ENCODE results near the gene CTCF.

CTCF gene

DNA sequence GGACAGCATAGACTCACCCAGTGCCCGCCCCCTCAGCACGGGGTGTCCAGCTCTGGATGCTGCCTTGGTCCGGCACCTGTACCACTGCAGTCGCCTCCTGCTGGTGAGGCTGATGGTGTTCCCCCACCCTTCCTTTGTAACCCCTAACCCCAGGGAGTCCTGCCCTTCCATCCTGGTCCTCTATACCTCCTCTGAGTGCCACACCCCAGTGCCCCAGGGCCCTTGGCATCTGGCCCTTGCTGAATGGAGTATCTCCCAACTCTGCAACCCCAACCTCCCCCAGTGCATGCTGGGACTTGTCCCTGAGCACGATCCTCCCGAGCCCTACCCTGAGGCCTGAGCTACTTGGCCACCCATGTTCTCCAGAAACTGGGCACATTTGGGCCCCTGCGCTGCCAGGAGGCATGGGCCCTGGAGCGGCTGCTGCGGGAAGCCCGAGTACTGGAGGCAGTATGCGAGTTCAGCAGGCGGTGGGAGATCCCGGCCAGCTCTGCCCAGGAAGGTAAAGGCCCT is 17.9 kb upstream of the CTCF start:
- H3K9ac ChIP-seq (ENCODE audit: low read length) = no peak overlapping the region
- H3K4me1 ChIP-seq (ENCODE audit: control insufficient read depth, insufficient read depth, low read length) = peaks cover 11% of the 10 kb centered on the region; the same call in 1 of the 2 replicates
- H3K4me3 ChIP-seq (ENCODE audit: low read depth, low read length) = no peak overlapping the region
- H3K9me3 ChIP-seq (ENCODE audit: control insufficient read depth, insufficient read depth, low read depth, low read length) = no peaks in the 10 kb centered on the region
- no peak overlapping the region for H3K27ac ChIP-seq (ENCODE audit: low read depth, low read length)
- peaks cover 79% of the 10 kb centered on the region for H3K36me3 ChIP-seq (ENCODE audit: control insufficient read depth, insufficient read depth, low read length)
- H3K27me3 ChIP-seq (ENCODE audit: control insufficient read depth, insufficient read depth, low read length) = peaks cover 10% of the 10 kb centered on the region

- H3K9me3 ChIP-seq (ENCODE audit: control insufficient read depth, insufficient read depth, low read depth, low read length) = no peaks in the 10 kb centered on the region
- H3K36me3 ChIP-seq (ENCODE audit: control insufficient read depth, insufficient read depth, low read length) = peaks cover 72% of the 10 kb centered on the region
- H3K27me3 ChIP-seq (ENCODE audit: control insufficient read depth, insufficient read depth, low read length) = peaks cover 3% of the 10 kb centered on the region; the same call in 1 of the 2 replicates
- no peak overlapping the region for H3K4me3 ChIP-seq (ENCODE audit: low read depth, low read length)
- H3K9ac ChIP-seq (ENCODE audit: low read length) = no peak overlapping the region
- H3K4me1 ChIP-seq (ENCODE audit: control insufficient read depth, insufficient read depth, low read length) = peaks cover 9% of the 10 kb centered on the region; the same call in 1 of the 2 replicates
- H3K27ac ChIP-seq (ENCODE audit: low read depth, low read length) = no peak overlapping the region
Measured at GRCh38 chr16:67544844-67545664, 17.3 kb upstream of the CTCF start.

DNA sequence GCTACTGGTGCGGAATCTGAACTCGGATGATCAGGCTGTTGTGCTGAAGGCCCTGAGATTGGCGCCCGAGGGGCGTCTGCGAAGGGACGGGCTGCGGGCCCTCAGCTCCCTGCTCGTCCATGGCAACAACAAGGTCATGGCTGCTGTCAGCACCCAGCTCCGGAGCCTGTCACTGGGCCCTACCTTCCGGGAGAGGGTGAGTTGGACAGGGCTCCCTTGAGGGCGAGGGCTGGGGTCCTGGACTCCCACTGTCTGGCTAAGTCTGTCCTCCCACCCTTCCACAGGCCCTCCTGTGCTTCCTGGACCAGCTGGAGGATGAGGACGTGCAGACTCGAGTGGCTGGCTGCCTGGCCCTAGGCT is 16.7 kb upstream of the CTCF start:
- H3K4me3 ChIP-seq (ENCODE audit: low read depth, low read length) = no peak overlapping the region
- H3K27me3 ChIP-seq (ENCODE audit: control insufficient read depth, insufficient read depth, low read length) = no peaks in the 10 kb centered on the region
- no peaks in the 10 kb centered on the region for H3K9me3 ChIP-seq (ENCODE audit: control insufficient read depth, insufficient read depth, low read depth, low read length)
- H3K9ac ChIP-seq (ENCODE audit: low read length) = no peak overlapping the region
- peaks cover 66% of the 10 kb centered on the region for H3K36me3 ChIP-seq (ENCODE audit: control insufficient read depth, insufficient read depth, low read length)
- H3K4me1 ChIP-seq (ENCODE audit: control insufficient read depth, insufficient read depth, low read length) = peaks cover 9% of the 10 kb centered on the region; the same call in 1 of the 2 replicates
- no peak overlapping the region for H3K27ac ChIP-seq (ENCODE audit: low read depth, low read length)

- Histone ChIP-seq H3K27ac (ENCODE audit: low read depth, low read length) (no peak overlapping the region), H3K4me1 (ENCODE audit: control insufficient read depth, insufficient read depth, low read length) (peaks cover 9% of the 10 kb centered on the region; the same call in 1 of the 2 replicates), H3K36me3 (ENCODE audit: control insufficient read depth, insufficient read depth, low read length) (peaks cover 64% of the 10 kb centered on the region), H3K4me3 (ENCODE audit: low read depth, low read length) (no peak overlapping the region), H3K27me3 (ENCODE audit: control insufficient read depth, insufficient read depth, low read length) (no peaks in the 10 kb centered on the region), H3K9me3 (ENCODE audit: control insufficient read depth, insufficient read depth, low read depth, low read length) (no peaks in the 10 kb centered on the region), H3K9ac (ENCODE audit: low read length) (no peak overlapping the region)
Measured at GRCh38 chr16:67546091-67546501, 16.2 kb upstream of the CTCF start.

DNA sequence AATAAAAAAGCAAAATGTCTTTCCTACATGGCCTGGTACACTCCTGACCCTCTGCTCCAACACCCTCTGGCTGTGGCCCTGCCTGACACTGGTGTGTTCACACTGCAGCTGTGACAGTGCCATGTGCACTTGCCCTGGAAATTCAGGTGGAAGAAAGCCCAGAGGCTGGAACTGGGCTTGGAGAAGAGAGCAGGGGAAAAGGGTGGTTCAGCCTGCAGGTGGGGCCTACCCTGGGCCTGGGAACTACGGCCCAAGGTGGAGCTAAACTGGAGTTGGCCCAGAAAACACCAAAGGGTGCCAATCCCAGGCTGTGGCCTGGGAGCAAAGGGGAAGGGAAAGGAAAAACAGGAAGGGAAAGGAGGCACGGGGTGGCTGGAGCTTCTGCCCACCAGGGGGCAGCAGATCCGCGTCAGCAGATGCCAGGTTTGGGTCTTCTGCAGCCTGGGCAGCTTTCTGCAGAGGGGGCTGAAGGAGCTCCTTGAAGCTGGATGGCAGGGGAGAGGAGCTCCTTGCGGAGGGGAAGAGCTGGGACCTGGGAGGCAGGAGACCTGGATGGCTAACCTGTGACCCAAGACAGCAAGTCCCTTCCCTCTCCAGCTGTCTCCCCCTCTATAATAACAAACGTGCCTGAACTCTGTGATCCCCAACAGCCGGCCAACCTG is 15.4 kb upstream of the CTCF start:
- H3K9ac ChIP-seq (ENCODE audit: low read length) = no peak overlapping the region

GRCh38 chr16:67547423-67548264 is 14.7 kb upstream of the CTCF start:
- Histone ChIP-seq H3K27me3 (ENCODE audit: control insufficient read depth, insufficient read depth, low read length) (no peaks in the 10 kb centered on the region), H3K9ac (ENCODE audit: low read length) (no peak overlapping the region), H3K4me1 (ENCODE audit: control insufficient read depth, insufficient read depth, low read length) (peaks cover 12% of the 10 kb centered on the region; the same call in 1 of the 2 replicates), H3K9me3 (ENCODE audit: control insufficient read depth, insufficient read depth, low read depth, low read length) (no peaks in the 10 kb centered on the region), H3K27ac (ENCODE audit: low read depth, low read length) (no peak overlapping the region), H3K36me3 (ENCODE audit: control insufficient read depth, insufficient read depth, low read length) (peaks cover 51% of the 10 kb centered on the region), H3K4me3 (ENCODE audit: low read depth, low read length) (no peak overlapping the region)

More for the DNA sequence above, 15.4 kb upstream of the CTCF start:
- Histone ChIP-seq H3K4me1 (ENCODE audit: control insufficient read depth, insufficient read depth, low read length) (peaks cover 9% of the 10 kb centered on the region; the same call in 1 of the 2 replicates), H3K9me3 (ENCODE audit: control insufficient read depth, insufficient read depth, low read depth, low read length) (no peaks in the 10 kb centered on the region), H3K27ac (ENCODE audit: low read depth, low read length) (no peak overlapping the region), H3K4me3 (ENCODE audit: low read depth, low read length) (no peak overlapping the region), H3K27me3 (ENCODE audit: control insufficient read depth, insufficient read depth, low read length) (no peaks in the 10 kb centered on the region), H3K36me3 (ENCODE audit: control insufficient read depth, insufficient read depth, low read length) (peaks cover 56% of the 10 kb centered on the region)

DNA sequence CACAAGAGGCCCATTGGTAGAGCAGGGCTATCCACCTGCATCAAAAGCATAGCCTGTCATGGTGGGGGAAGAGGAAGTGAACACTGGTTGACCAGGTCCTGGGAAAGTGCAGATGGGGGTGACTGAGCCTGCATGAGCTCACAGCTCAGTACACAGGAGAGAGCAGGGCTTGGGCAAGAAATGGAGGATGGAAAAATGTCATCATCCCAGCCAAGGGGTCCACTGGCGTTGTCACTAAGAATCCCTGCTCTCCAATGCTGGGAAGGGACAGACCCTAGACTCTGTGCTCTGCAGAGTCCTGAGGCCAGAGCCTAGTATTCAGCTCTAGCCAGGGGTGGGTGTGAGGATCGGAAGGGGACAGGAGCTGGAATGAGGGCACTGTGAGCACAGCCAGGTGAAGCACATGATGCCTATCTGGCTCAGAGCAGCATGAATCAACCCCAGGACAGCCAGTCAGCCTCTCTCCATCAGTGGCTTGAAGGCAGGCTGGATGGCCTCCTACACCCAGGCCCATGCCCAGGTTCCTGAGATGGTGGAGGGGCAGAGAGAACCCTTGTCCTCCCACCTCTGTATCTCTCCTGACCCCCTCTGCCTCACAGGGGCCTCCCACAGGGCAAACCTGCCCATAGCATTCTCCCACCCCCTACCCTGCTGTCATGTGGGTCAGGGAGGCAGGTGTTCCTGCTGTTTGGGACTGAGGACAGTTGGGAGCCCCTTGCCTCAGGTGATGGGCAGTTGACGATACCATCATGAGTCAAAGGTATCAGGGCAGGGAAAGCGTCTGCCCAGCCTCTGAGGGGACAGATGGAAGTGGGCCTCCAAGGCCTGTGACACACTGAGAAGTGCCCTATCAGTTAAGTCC is 13.8 kb upstream of the CTCF start:
- Histone ChIP-seq H3K27me3 (ENCODE audit: control insufficient read depth, insufficient read depth, low read length) (no peaks in the 10 kb centered on the region), H3K9ac (ENCODE audit: low read length) (no peak overlapping the region), H3K4me3 (ENCODE audit: low read depth, low read length) (no peak overlapping the region), H3K36me3 (ENCODE audit: control insufficient read depth, insufficient read depth, low read length) (peaks cover 45% of the 10 kb centered on the region), H3K9me3 (ENCODE audit: control insufficient read depth, insufficient read depth, low read depth, low read length) (no peaks in the 10 kb centered on the region), H3K4me1 (ENCODE audit: control insufficient read depth, insufficient read depth, low read length) (peaks cover 12% of the 10 kb centered on the region; the same call in 1 of the 2 replicates), H3K27ac (ENCODE audit: low read depth, low read length) (no peak overlapping the region)

- Histone ChIP-seq H3K27me3 (ENCODE audit: control insufficient read depth, insufficient read depth, low read length) (no peaks in the 10 kb centered on the region), H3K4me1 (ENCODE audit: control insufficient read depth, insufficient read depth, low read length) (peaks cover 12% of the 10 kb centered on the region; the same call in 1 of the 2 replicates), H3K36me3 (ENCODE audit: control insufficient read depth, insufficient read depth, low read length) (peaks cover 38% of the 10 kb centered on the region), H3K4me3 (ENCODE audit: low read depth, low read length) (no peak overlapping the region), H3K9ac (ENCODE audit: low read length) (no peak overlapping the region), H3K27ac (ENCODE audit: low read depth, low read length) (no peak overlapping the region), H3K9me3 (ENCODE audit: control insufficient read depth, insufficient read depth, low read depth, low read length) (no peaks in the 10 kb centered on the region)
Measured at GRCh38 chr16:67549240-67549639, 13.1 kb upstream of the CTCF start.

GRCh38 chr16:67549936-67550335 is 12.4 kb upstream of the CTCF start:
- Histone ChIP-seq H3K27ac (ENCODE audit: low read depth, low read length) (no peak overlapping the region), H3K9ac (ENCODE audit: low read length) (no peak overlapping the region), H3K4me3 (ENCODE audit: low read depth, low read length) (no peak overlapping the region), H3K36me3 (ENCODE audit: control insufficient read depth, insufficient read depth, low read length) (peaks cover 33% of the 10 kb centered on the region), H3K4me1 (ENCODE audit: control insufficient read depth, insufficient read depth, low read length) (peaks cover 12% of the 10 kb centered on the region; the same call in 1 of the 2 replicates), H3K27me3 (ENCODE audit: control insufficient read depth, insufficient read depth, low read length) (no peaks in the 10 kb centered on the region), H3K9me3 (ENCODE audit: control insufficient read depth, insufficient read depth, low read depth, low read length) (no peaks in the 10 kb centered on the region)

- peaks cover 22% of the 10 kb centered on the region for H3K36me3 ChIP-seq (ENCODE audit: control insufficient read depth, insufficient read depth, low read length)
- H3K4me3 ChIP-seq (ENCODE audit: low read depth, low read length) = no peak overlapping the region
- H3K9me3 ChIP-seq (ENCODE audit: control insufficient read depth, insufficient read depth, low read depth, low read length) = no peaks in the 10 kb centered on the region
- peaks cover 12% of the 10 kb centered on the region; the same call in 1 of the 2 replicates for H3K4me1 ChIP-seq (ENCODE audit: control insufficient read depth, insufficient read depth, low read length)
- H3K9ac ChIP-seq (ENCODE audit: low read length) = no peak overlapping the region
- H3K27me3 ChIP-seq (ENCODE audit: control insufficient read depth, insufficient read depth, low read length) = no peaks in the 10 kb centered on the region
- H3K27ac ChIP-seq (ENCODE audit: low read depth, low read length) = no peak overlapping the region
Measured at GRCh38 chr16:67551091-67551490, 11.2 kb upstream of the CTCF start.
